SJCRH30 (cell line): ENCODE data around the gene SCRN2. TPM values are rescaled to one million over a fixed set of nuclear protein-coding genes. Genes with fewer than 3 reads are reported as not detected.

Source experiments
- DNase-seq, 2 experiments: peaks; one replicate each; pipeline ENCODE4 v3.0.0-alpha.2; 2015 to 2020
- H3K27ac ChIP-seq: fragments of 250-450 bp; sonication (Bioruptor Pico); 2 replicates; pipeline ENCODE4 v1.5.1; 2020; ENCODE audit warnings: mild to moderate bottlenecking, moderate library complexity
- H3K27me3 ChIP-seq: fragments of 250-450 bp; sonication (Bioruptor Pico); 2 replicates; pipeline ENCODE4 v1.5.1; 2020; ENCODE audit warnings: mild to moderate bottlenecking, moderate library complexity
- H3K36me3 ChIP-seq: fragments of 250-450 bp; sonication (Bioruptor Pico); 2 replicates; pipeline ENCODE4 v1.5.1; 2020; ENCODE audit warnings: mild to moderate bottlenecking, moderate library complexity
- H3K4me1 ChIP-seq: fragments of 250-450 bp; sonication (Bioruptor Pico); 2 replicates; pipeline ENCODE4 v1.5.1; 2020; ENCODE audit warnings: mild to moderate bottlenecking, moderate library complexity
- H3K4me3 ChIP-seq: fragments of 250-450 bp; sonication (Bioruptor Pico); 2 replicates; pipeline ENCODE4 v1.5.1; 2020; ENCODE audit warnings: mild to moderate bottlenecking, moderate library complexity
- H3K9me3 ChIP-seq: fragments of 250-450 bp; sonication (Bioruptor Pico); replicated peaks from 2 replicates; pipeline ENCODE4 v1.5.1; 2020; ENCODE audit warnings: mild to moderate bottlenecking, moderate library complexity
- total RNA-seq: library from RNA; depleted of rRNA; stranded (reverse); fragments of >200 nt; shearing (Covaris generic); gene quantifications from 2 replicates; pipeline ENCODE4 v1.2.3, GENCODE V29; 2014

SCRN2 gene
- total RNA-seq, 1 experiment from 2014 or later: 12.9 TPM

- H3K36me3 ChIP-seq: no peaks in the 10 kb centered on the region
- DNase-seq: no peak
- no peak overlapping the region for H3K4me3 ChIP-seq
- H3K27me3 ChIP-seq: peaks cover 61% of the 10 kb centered on the region
- H3K9me3 ChIP-seq: no peaks in the 10 kb centered on the region
- no peak overlapping the region for H3K27ac ChIP-seq
- H3K4me1 ChIP-seq: no peaks in the 10 kb centered on the region
Observed at GRCh38 chr17:47875011-47875985, 34.2 kb upstream of the SCRN2 start.

- Histone ChIP-seq H3K27me3 (peaks cover 62% of the 10 kb centered on the region), H3K36me3 (no peaks in the 10 kb centered on the region), H3K4me3 (no peak overlapping the region), H3K9me3 (no peaks in the 10 kb centered on the region), H3K27ac (no peak overlapping the region), H3K4me1 (no peaks in the 10 kb centered on the region)
- no peak for DNase-seq
Observed at GRCh38 chr17:47873200-47874090, 32.4 kb upstream of the SCRN2 start.

DNA sequence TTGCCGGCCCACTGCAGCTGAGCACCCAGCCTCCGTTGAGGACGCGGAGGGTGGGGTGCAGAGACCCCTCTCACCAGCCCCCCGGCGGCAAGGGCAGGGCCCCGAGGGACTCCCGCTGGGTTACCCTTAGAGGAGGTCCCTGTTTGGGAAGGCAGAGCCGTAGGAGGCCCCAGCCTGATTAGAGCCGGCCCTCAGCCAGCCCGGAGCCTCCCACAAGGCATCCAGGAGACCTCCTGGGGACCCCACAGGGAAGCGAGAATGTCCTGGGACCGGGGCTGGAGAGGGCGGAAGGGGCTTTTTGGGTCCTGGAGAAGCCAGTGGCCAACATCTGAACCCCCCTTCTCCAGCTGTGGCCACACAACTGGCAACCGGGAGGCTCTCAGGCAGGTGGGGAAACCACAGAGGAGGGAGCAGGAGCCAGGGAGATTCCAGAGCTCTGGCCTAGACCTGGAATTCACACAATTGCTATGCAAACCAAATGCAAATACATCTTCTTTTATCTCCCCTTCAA, 31.6 kb upstream of the SCRN2 start:
- peaks cover 55% of the 10 kb centered on the region for H3K27me3 ChIP-seq
- H3K4me3 ChIP-seq: no peak overlapping the region

DNA sequence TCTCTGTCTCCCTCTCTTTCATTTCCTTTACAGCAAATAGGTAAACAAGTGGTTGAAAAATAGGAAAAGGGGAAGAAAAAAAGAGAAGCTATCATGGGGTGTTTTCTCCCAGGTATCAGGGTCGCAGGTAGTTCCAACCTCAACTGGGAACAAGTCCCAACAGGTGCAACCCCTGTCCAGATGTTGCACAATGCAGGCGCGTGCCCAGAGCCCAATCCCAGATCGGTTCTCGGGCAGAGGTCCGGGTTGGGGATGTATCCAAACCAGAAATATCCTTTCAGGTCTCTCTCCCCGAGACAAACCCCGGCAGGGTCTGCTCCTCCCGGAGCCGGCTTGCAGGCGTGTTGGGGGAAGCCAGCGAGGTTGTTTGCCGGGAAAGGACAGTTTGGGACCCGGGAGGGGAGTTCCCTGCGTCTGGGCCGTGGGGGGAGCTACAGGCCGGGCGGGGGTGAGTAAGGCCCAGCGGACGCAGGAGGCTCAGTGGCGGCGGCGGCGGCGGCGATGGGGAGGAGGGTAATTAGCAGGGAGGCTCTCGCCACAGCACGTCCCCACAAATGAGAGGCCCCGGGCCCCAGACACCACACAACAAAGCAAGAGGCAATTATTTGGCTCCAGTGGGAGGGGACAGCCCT, 31.1 kb upstream of the SCRN2 start:
- DNase-seq: no peak
- H3K4me3 ChIP-seq: no peak overlapping the region
- no peaks in the 10 kb centered on the region for H3K9me3 ChIP-seq
- no peak overlapping the region for H3K27ac ChIP-seq
- H3K4me1 ChIP-seq: no peaks in the 10 kb centered on the region
- no peaks in the 10 kb centered on the region for H3K36me3 ChIP-seq
- peaks cover 49% of the 10 kb centered on the region for H3K27me3 ChIP-seq

More for the DNA sequence above, 31.6 kb upstream of the SCRN2 start:
- no peak for DNase-seq
- Histone ChIP-seq H3K36me3 (no peaks in the 10 kb centered on the region), H3K4me1 (no peaks in the 10 kb centered on the region), H3K27ac (no peak overlapping the region), H3K9me3 (no peaks in the 10 kb centered on the region)

GRCh38 chr17:47871048-47871447, 30.0 kb upstream of the SCRN2 start:
- Histone ChIP-seq H3K4me3 (no peak overlapping the region), H3K4me1 (no peaks in the 10 kb centered on the region), H3K27ac (no peak overlapping the region), H3K36me3 (no peaks in the 10 kb centered on the region), H3K9me3 (no peaks in the 10 kb centered on the region), H3K27me3 (peaks cover 55% of the 10 kb centered on the region)
- no peak for DNase-seq

DNA sequence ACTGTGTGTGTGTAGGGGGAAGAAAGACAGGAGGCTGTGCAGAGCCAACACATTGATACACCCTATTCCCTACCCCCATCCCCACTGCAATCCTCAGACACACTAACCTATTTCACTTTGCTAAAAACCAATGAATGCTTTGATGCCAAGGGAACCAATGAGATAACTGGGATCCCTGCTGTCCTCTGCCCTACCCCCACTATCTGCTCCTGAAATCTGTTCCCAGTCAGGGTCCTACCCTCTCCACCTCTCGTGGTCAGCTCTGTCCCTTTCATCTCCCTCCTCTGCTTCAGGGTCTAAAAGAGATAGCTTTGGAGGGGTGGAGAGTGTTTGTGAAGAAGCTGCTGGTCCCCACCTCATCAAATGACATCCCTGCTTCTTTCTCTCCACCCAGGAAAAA, 29.0 kb upstream of the SCRN2 start:
- Histone ChIP-seq H3K4me1 (no peaks in the 10 kb centered on the region), H3K27ac (no peak overlapping the region), H3K4me3 (no peak overlapping the region), H3K36me3 (no peaks in the 10 kb centered on the region), H3K9me3 (no peaks in the 10 kb centered on the region), H3K27me3 (peaks cover 56% of the 10 kb centered on the region)
- DNase-seq: no peak

DNA sequence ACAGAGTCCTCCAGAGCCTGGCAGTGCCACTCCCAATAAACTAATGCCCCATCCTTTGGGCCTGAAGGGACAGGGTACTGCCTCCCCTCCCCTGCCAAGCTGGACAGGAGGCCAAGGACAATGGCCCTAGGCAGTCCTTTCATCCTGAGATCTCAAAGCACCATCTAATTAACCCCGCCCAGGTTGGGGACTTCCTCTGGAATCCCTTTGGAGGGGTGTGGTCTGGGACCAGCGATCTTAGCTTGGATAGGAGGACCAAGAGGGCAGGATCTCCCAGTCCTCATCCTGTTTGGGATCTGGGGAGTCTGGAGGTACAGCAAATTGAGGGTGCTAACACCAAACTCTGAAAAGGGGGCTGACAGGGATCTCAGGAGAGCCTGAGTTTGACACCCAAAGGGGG, 28.0 kb upstream of the SCRN2 start:
- Histone ChIP-seq H3K4me1 (no peaks in the 10 kb centered on the region), H3K4me3 (no peak overlapping the region), H3K27me3 (peaks cover 60% of the 10 kb centered on the region), H3K36me3 (no peaks in the 10 kb centered on the region), H3K9me3 (no peaks in the 10 kb centered on the region), H3K27ac (no peak overlapping the region)
- DNase-seq: no peak

DNA sequence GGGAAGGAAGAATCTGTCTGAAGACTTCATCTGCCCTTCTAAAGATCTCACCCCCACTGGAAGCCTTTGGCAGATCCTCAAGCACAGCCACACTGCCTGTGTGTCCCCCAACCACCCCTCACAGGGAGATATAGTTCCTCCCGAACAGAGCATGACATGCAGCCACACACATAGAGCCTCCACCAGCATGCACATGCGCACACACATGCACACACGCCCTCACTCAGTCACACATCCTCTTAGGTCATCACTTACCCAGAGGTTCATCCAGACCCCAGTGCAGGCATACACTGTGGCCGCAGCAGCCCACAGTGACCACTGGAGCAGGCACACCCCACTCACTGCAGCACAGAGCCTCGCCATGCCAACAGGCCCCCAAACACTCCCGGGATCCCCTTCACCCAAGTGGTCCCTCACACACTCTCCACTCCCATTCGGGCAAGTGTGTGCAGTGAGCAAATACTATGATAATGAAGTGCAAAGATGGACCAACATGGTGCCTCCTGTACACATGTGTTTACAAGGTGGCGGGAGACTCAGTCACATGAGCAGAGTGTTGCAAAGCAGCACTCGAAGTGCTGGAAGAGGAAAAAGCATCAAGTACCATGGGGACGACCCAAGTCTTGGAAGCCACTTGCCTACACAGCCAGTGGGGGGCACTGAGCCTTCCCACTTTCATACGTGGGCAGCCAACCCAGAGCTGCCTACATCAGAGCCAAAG, 26.9 kb upstream of the SCRN2 start:
- Histone ChIP-seq H3K27ac (no peak overlapping the region), H3K4me3 (no peak overlapping the region), H3K27me3 (peaks cover 50% of the 10 kb centered on the region), H3K36me3 (no peaks in the 10 kb centered on the region), H3K9me3 (no peaks in the 10 kb centered on the region), H3K4me1 (no peaks in the 10 kb centered on the region; the same call in 1 of the 2 replicates)
- DNase-seq: no peak

DNA sequence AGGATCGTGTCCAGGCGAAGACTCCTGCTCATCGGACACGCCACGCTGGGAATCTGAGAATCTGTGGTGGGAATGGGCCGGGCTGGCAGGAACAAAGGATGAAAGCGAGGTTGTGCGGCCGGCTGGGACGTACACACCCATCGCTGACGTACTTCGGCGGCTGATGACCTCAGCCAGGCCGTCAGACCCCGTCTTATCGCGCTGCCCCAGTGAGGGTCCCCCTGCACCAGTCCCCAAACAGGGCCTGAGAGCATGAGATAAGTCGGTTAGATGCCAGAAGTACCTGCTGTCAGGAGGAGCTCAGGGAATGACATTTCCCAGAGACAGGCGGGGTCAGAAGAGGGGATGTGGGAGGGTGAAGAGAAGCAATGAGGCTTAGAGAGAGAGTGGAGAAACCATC, 25.9 kb upstream of the SCRN2 start:
- peaks cover 39% of the 10 kb centered on the region for H3K27me3 ChIP-seq

GRCh38 chr17:47864791-47865216, 23.7 kb upstream of the SCRN2 start:
- Histone ChIP-seq H3K4me3 (no peak overlapping the region), H3K27ac (no peak overlapping the region), H3K36me3 (no peaks in the 10 kb centered on the region), H3K27me3 (peaks cover 27% of the 10 kb centered on the region), H3K9me3 (no peaks in the 10 kb centered on the region), H3K4me1 (no peaks in the 10 kb centered on the region; the same call in 1 of the 2 replicates)
- no peak for DNase-seq

More for the DNA sequence above, 25.9 kb upstream of the SCRN2 start:
- Histone ChIP-seq H3K4me1 (no peaks in the 10 kb centered on the region; the same call in 1 of the 2 replicates), H3K4me3 (no peak overlapping the region), H3K9me3 (no peaks in the 10 kb centered on the region), H3K36me3 (no peaks in the 10 kb centered on the region), H3K27ac (no peak overlapping the region)
- DNase-seq: no peak

GRCh38 chr17:47862621-47863440, 21.8 kb upstream of the SCRN2 start:
- no peaks in the 10 kb centered on the region; the same call in 1 of the 2 replicates for H3K4me1 ChIP-seq
- H3K27me3 ChIP-seq: peaks cover 30% of the 10 kb centered on the region
- H3K27ac ChIP-seq: no peak overlapping the region
- H3K9me3 ChIP-seq: no peaks in the 10 kb centered on the region
- no peak for DNase-seq
- no peak overlapping the region for H3K4me3 ChIP-seq
- H3K36me3 ChIP-seq: no peaks in the 10 kb centered on the region

GRCh38 chr17:47860386-47860785, 19.3 kb upstream of the SCRN2 start:
- Histone ChIP-seq H3K9me3 (no peaks in the 10 kb centered on the region), H3K27me3 (peaks cover 31% of the 10 kb centered on the region), H3K36me3 (no peaks in the 10 kb centered on the region), H3K4me3 (no peak overlapping the region), H3K27ac (no peak overlapping the region), H3K4me1 (no peaks in the 10 kb centered on the region; the same call in 1 of the 2 replicates)
- no peak for DNase-seq
